Progenitor cell of endocrine pancreas (in vitro differentiated cells): ENCODE results near the gene C14orf39. TPM values are rescaled to one million over a fixed set of nuclear protein-coding genes. Genes with fewer than 3 reads are reported as not detected.
A peak's percentile ranks its signal among the peaks of the same experiment; 100 is the strongest.

ENCODE experiments used
- DNase-seq: peaks from one replicate; pipeline ENCODE4 v3.0.0; 2021; ENCODE audit warnings: low spot score; ENCODE audit not compliant: unreplicated experiment
- H3K27ac Mint-ChIP-seq: 2 replicates; pipeline ENCODE4 v1.8.0; 2021; ENCODE audit warnings: mild to moderate bottlenecking, moderate library complexity, mixed read lengths
- H3K27me3 Mint-ChIP-seq: 2 replicates; pipeline ENCODE4 v1.8.0; 2021; ENCODE audit warnings: mixed read lengths
- H3K36me3 Mint-ChIP-seq: 2 replicates; pipeline ENCODE4 v1.8.0; 2022; ENCODE audit warnings: mixed read lengths; ENCODE audit not compliant: insufficient read depth
- H3K4me1 Mint-ChIP-seq: 2 replicates; pipeline ENCODE4 v1.8.0; 2021; ENCODE audit warnings: low read depth, mixed read lengths
- H3K4me3 Mint-ChIP-seq: 2 replicates; pipeline ENCODE4 v1.8.0; 2021; ENCODE audit warnings: low read depth, mild to moderate bottlenecking, moderate library complexity, mixed read lengths
- H3K9me3 Mint-ChIP-seq: 2 replicates; pipeline ENCODE4 v1.8.0; 2021; ENCODE audit warnings: low read depth, mixed read lengths
- CTCF ChIP-seq: fragments of 200-600 bp; sonication (generic); IDR thresholded peaks from one replicate; pipeline ENCODE4 v1.5.0; 2021; ENCODE audit warnings: antibody characterized with exemption, mild to moderate bottlenecking; ENCODE audit not compliant: unreplicated experiment
- total RNA-seq: library from RNA; stranded (reverse); gene quantifications from 2 replicates; pipeline ENCODE4 v1.2.1, GENCODE V29; 2021

The C14orf39 gene
- total RNA-seq, 1 donor from 2014 or later: 1.4 TPM

GRCh38 chr14:60514378-60514740 is 28.5 kb upstream of the C14orf39 start:
- H3K27ac Mint-ChIP-seq: peak overlapping the region; percentile 52

GRCh38 chr14:60512973-60513571 is 27.2 kb upstream of the C14orf39 start:
- no peak overlapping the region for H3K27ac Mint-ChIP-seq
- H3K9me3 Mint-ChIP-seq: no peaks in the 10 kb centered on the region
- no peak overlapping the region for H3K4me3 Mint-ChIP-seq
- H3K4me1 Mint-ChIP-seq: peaks cover 1% of the 10 kb centered on the region
- H3K27me3 Mint-ChIP-seq: peaks cover 88% of the 10 kb centered on the region
- H3K36me3 Mint-ChIP-seq: no peaks in the 10 kb centered on the region
- no peak for DNase-seq
- no peak for TF ChIP-seq CTCF

More at GRCh38 chr14:60514378-60514740, 28.5 kb upstream of the C14orf39 start:
- H3K27me3 Mint-ChIP-seq: peaks cover 78% of the 10 kb centered on the region
- no peak for TF ChIP-seq CTCF
- peaks cover 1% of the 10 kb centered on the region for H3K4me1 Mint-ChIP-seq
- DNase-seq: no peak
- no peaks in the 10 kb centered on the region for H3K9me3 Mint-ChIP-seq
- no peaks in the 10 kb centered on the region for H3K36me3 Mint-ChIP-seq
- H3K4me3 Mint-ChIP-seq: peak overlapping the region; percentile 70

GRCh38 chr14:60512126-60512525 is 26.3 kb upstream of the C14orf39 start:
- no peak for TF ChIP-seq CTCF
- Mint-ChIP-seq H3K27me3 (peaks cover 90% of the 10 kb centered on the region), H3K9me3 (no peaks in the 10 kb centered on the region), H3K4me1 (peaks cover 1% of the 10 kb centered on the region), H3K36me3 (no peaks in the 10 kb centered on the region), H3K27ac (no peak overlapping the region), H3K4me3 (no peak overlapping the region)
- no peak for DNase-seq

- Mint-ChIP-seq H3K4me1 (peaks cover 1% of the 10 kb centered on the region), H3K4me3 (peak overlapping the region; percentile 12)
- TF ChIP-seq CTCF: no peak
Observed at GRCh38 chr14:60510951-60511599, 25.2 kb upstream of the C14orf39 start.

GRCh38 chr14:60510254-60510950 is 24.5 kb upstream of the C14orf39 start:
- Mint-ChIP-seq H3K4me3 (no peak overlapping the region), H3K4me1 (peaks cover 1% of the 10 kb centered on the region), H3K9me3 (no peaks in the 10 kb centered on the region), H3K27me3 (peaks cover 92% of the 10 kb centered on the region), H3K27ac (no peak overlapping the region), H3K36me3 (no peaks in the 10 kb centered on the region)
- no peak for DNase-seq
- no peak for TF ChIP-seq CTCF

More at GRCh38 chr14:60510951-60511599, 25.2 kb upstream of the C14orf39 start:
- H3K9me3 Mint-ChIP-seq: no peaks in the 10 kb centered on the region
- peaks cover 90% of the 10 kb centered on the region for H3K27me3 Mint-ChIP-seq
- H3K36me3 Mint-ChIP-seq: no peaks in the 10 kb centered on the region
- no peak overlapping the region for H3K27ac Mint-ChIP-seq
- DNase-seq: no peak
